Measurements from ENCODE around the gene APOC4.

Gene APOC4

GRCh38 chr19:44987148-44987675 lies 45.2 kb downstream of the APOC4 start:
- in situ Hi-C loops (cut with HindIII; ENCODE audit: low sequenced_read_pairs), result no loop called here

GRCh38 chr19:44988273-44988672 lies 46.2 kb downstream of the APOC4 start:
- DNase-seq (ENCODE audit: low read depth, low spot score), result no peak
- in situ Hi-C loops (cut with HindIII; ENCODE audit: low sequenced_read_pairs), result no loop called here
- no peak overlapping the region for H3K4me3 ChIP-seq (ENCODE audit: low read depth, low read length)
- TF ChIP-seq CTCF (IDR thresholded peaks at IDR 0.05; ENCODE audit: low read depth, low read length), result no peak

More at GRCh38 chr19:44987148-44987675, 45.2 kb downstream of the APOC4 start:
- DNase-seq (ENCODE audit: low read depth, low spot score), result no peak
- no peak overlapping the region for H3K4me3 ChIP-seq (ENCODE audit: low read depth, low read length)
- TF ChIP-seq CTCF (IDR thresholded peaks at IDR 0.05; ENCODE audit: low read depth, low read length), result no peak

GRCh38 chr19:44988896-44989556 lies 47.0 kb downstream of the APOC4 start:
- peak; percentile 48 for DNase-seq (ENCODE audit: low read depth, low spot score)
- peak; percentile 77 for TF ChIP-seq CTCF (IDR thresholded peaks at IDR 0.05; ENCODE audit: low read depth, low read length)
- no peak overlapping the region for H3K4me3 ChIP-seq (ENCODE audit: low read depth, low read length)
- in situ Hi-C loops (cut with HindIII; ENCODE audit: low sequenced_read_pairs), result no loop called here

GRCh38 chr19:44990459-44990858 lies 48.4 kb downstream of the APOC4 start:
- in situ Hi-C loops (cut with HindIII; ENCODE audit: low sequenced_read_pairs), result no loop called here
- no peak for DNase-seq (ENCODE audit: low read depth, low spot score)
- no peak overlapping the region for H3K4me3 ChIP-seq (ENCODE audit: low read depth, low read length)
- TF ChIP-seq CTCF (IDR thresholded peaks at IDR 0.05; ENCODE audit: low read depth, low read length), result no peak

- in situ Hi-C loops (cut with HindIII; ENCODE audit: low sequenced_read_pairs), result no loop called here
- no peak overlapping the region for H3K4me3 ChIP-seq (ENCODE audit: low read depth, low read length)
- no peak for DNase-seq (ENCODE audit: low read depth, low spot score)
- no peak for TF ChIP-seq CTCF (IDR thresholded peaks at IDR 0.05; ENCODE audit: low read depth, low read length)
Measured at GRCh38 chr19:44990966-44991365, 48.9 kb downstream of the APOC4 start.

GRCh38 chr19:44992336-44993163 lies 50.5 kb downstream of the APOC4 start:
- in situ Hi-C loops (cut with HindIII; ENCODE audit: low sequenced_read_pairs), result no loop called here

More at GRCh38 chr19:44992336-44993163, 50.5 kb downstream of the APOC4 start:
- DNase-seq (ENCODE audit: low read depth, low spot score), result no peak
- no peak overlapping the region for H3K4me3 ChIP-seq (ENCODE audit: low read depth, low read length)
- no peak for TF ChIP-seq CTCF (IDR thresholded peaks at IDR 0.05; ENCODE audit: low read depth, low read length)
